SK-N-SH treated with all-trans-retinoic acid at 6 μM for 48 hours (cell line): ENCODE measurements around the gene PHB1.

Experiments
- CSDC2 ChIP-seq: fragments of 250-450 bp; sonication (Bioruptor Pico); IDR thresholded peaks from 2 replicates; pipeline ENCODE4 v1.5.0; 2020; ENCODE audit warnings: mild to moderate bottlenecking, moderate library complexity
- ZFP3 ChIP-seq: fragments of 250-450 bp; sonication (Bioruptor Pico); IDR thresholded peaks from 2 replicates; pipeline ENCODE4 v1.5.0; 2020; ENCODE audit warnings: mild to moderate bottlenecking, moderate library complexity

GRCh38 chr17:49365667-49366066 is 49.0 kb downstream of the PHB1 start:
- no peak for TF ChIP-seq CSDC2
- TF ChIP-seq ZFP3 (CRISPR knock-in tag), result no peak
